Measurements from ENCODE around the gene CXCL17. TPM values are rescaled to one million over a fixed set of nuclear protein-coding genes. Genes with fewer than 3 reads are reported as not detected.

Gene CXCL17
- total RNA-seq, 1 donor from 2014 or later, result not detected

- intact Hi-C loops (cut with DNase I), result no loop called here
- DNase-seq (ENCODE audit: low spot score in 2 of 2), result no peak
Observed at GRCh38 chr19:42419309-42419708, 23.4 kb downstream of the CXCL17 start.

GRCh38 chr19:42412661-42413076 lies 30.1 kb downstream of the CXCL17 start:
- H3K36me3 ChIP-seq, result no peaks in the 10 kb centered on the region
- no peaks in the 10 kb centered on the region for H3K4me1 ChIP-seq
- DNase-seq (ENCODE audit: low spot score in 2 of 2), result no peak
- no peak overlapping the region for H3K27ac ChIP-seq
- H3K4me3 ChIP-seq, result no peak overlapping the region
- no peak for TF ChIP-seq CTCF (IDR thresholded peaks at IDR 0.05)
- H3K9me3 ChIP-seq, result no peaks in the 10 kb centered on the region
- H3K27me3 ChIP-seq, result no peaks in the 10 kb centered on the region
- intact Hi-C loops (cut with DNase I), result no loop called here

More at GRCh38 chr19:42419309-42419708, 23.4 kb downstream of the CXCL17 start:
- H3K4me1 ChIP-seq, result peaks cover 0 to 13% of the 10 kb centered on the region in 2 donors
- H3K9me3 ChIP-seq, result no peaks in the 10 kb centered on the region
- H3K27me3 ChIP-seq, result no peaks in the 10 kb centered on the region
- H3K27ac ChIP-seq, result no peak overlapping the region
- H3K36me3 ChIP-seq, result no peaks in the 10 kb centered on the region
- H3K4me3 ChIP-seq, result no peak overlapping the region
- TF ChIP-seq CTCF (IDR thresholded peaks at IDR 0.05), result no peak

GRCh38 chr19:42412227-42412626 lies 30.5 kb downstream of the CXCL17 start:
- no peak overlapping the region for H3K4me3 ChIP-seq
- intact Hi-C loops (cut with DNase I), result no loop called here
- no peak overlapping the region for H3K27ac ChIP-seq
- H3K4me1 ChIP-seq, result no peaks in the 10 kb centered on the region
- H3K36me3 ChIP-seq, result no peaks in the 10 kb centered on the region
- TF ChIP-seq CTCF (IDR thresholded peaks at IDR 0.05), result no peak
- DNase-seq (ENCODE audit: low spot score in 2 of 2), result no peak
- no peaks in the 10 kb centered on the region for H3K9me3 ChIP-seq
- no peaks in the 10 kb centered on the region for H3K27me3 ChIP-seq

GRCh38 chr19:42411581-42412178 lies 31.1 kb downstream of the CXCL17 start:
- Histone ChIP-seq H3K27ac (no peak overlapping the region), H3K36me3 (no peaks in the 10 kb centered on the region), H3K4me3 (no peak overlapping the region), H3K9me3 (no peaks in the 10 kb centered on the region), H3K4me1 (no peaks in the 10 kb centered on the region), H3K27me3 (no peaks in the 10 kb centered on the region)
- intact Hi-C loops (cut with DNase I), result no loop called here
- TF ChIP-seq CTCF (IDR thresholded peaks at IDR 0.05), result no peak
- no peak for DNase-seq (ENCODE audit: low spot score in 2 of 2)

- no peak for TF ChIP-seq CTCF (IDR thresholded peaks at IDR 0.05)
- Histone ChIP-seq H3K27ac (no peak overlapping the region), H3K9me3 (no peaks in the 10 kb centered on the region), H3K4me1 (no peaks in the 10 kb centered on the region), H3K27me3 (no peaks in the 10 kb centered on the region), H3K4me3 (no peak overlapping the region), H3K36me3 (no peaks in the 10 kb centered on the region)
- intact Hi-C loops (cut with DNase I), result no loop called here
- no peak for DNase-seq (ENCODE audit: low spot score in 2 of 2)
Observed at GRCh38 chr19:42410371-42410770, 32.4 kb downstream of the CXCL17 start.

- TF ChIP-seq CTCF (IDR thresholded peaks at IDR 0.05), result no peak
- intact Hi-C loops (cut with DNase I), result loop anchor here (10.0 kb wide), 1 partner anchor 555 kb away; no protein-coding TSS in a partner anchor
- Histone ChIP-seq H3K36me3 (no peaks in the 10 kb centered on the region), H3K9me3 (no peaks in the 10 kb centered on the region), H3K27me3 (no peaks in the 10 kb centered on the region), H3K27ac (no peak overlapping the region), H3K4me1 (no peaks in the 10 kb centered on the region), H3K4me3 (no peak overlapping the region)
- DNase-seq (ENCODE audit: low spot score in 2 of 2), result no peak
Observed at GRCh38 chr19:42409477-42409876, 33.3 kb downstream of the CXCL17 start.

All from ascending aorta (tissue), 2 donors.